Spleen (tissue), 11 donors: Measurements from ENCODE around the gene NTN4. TPM values are rescaled to one million over a fixed set of nuclear protein-coding genes. Genes with fewer than 3 reads are reported as not detected.

Experiments
- DNase-seq: peaks from one replicate; pipeline ENCODE4 v3.0.0-alpha.2; 2020
- H3K27ac ChIP-seq, 8 donors: fragments of 200-600 bp; sonication (generic) in 7 of 8; 1 replicate in 4 of 8; 2 replicates in 4 of 8; pipeline versions ENCODE4 v1.5.0 to v1.8.0; 2016 to 2021; ENCODE audit warnings: inconsistent platforms in 4 of 8, mild to moderate bottlenecking in 4 of 8, moderate library complexity in 1 of 8
- H3K27me3 ChIP-seq, 7 donors: fragments of 200-600 bp; sonication (generic) in 6 of 7; replicated peaks in 1 of 7; 1 replicate in 4 of 7; 2 replicates in 3 of 7; pipeline versions ENCODE4 v1.5.0 to v1.8.0; 2016 to 2021; ENCODE audit warnings: inconsistent platforms in 3 of 7, mild to moderate bottlenecking in 1 of 7
- H3K36me3 ChIP-seq, 6 donors: fragments of 200-600 bp; sonication (generic) in 5 of 6; 1 replicate in 4 of 6; 2 replicates in 2 of 6; pipeline versions ENCODE4 v1.5.0 to v1.8.0; 2016 to 2021; ENCODE audit warnings: inconsistent platforms in 2 of 6
- H3K4me1 ChIP-seq, 6 donors: fragments of 200-600 bp; sonication (generic) in 5 of 6; 1 replicate in 3 of 6; 2 replicates in 3 of 6; pipeline versions ENCODE4 v1.5.0 to v1.8.0; 2016 to 2021; ENCODE audit warnings: inconsistent platforms in 3 of 6
- H3K4me3 ChIP-seq, 8 donors: fragments of 200-600 bp; sonication (generic) in 7 of 8; 1 replicate in 4 of 8; 2 replicates in 4 of 8; pipeline versions ENCODE4 v1.5.0 to v1.8.0; 2016 to 2021; ENCODE audit warnings: inconsistent platforms in 4 of 8, mild to moderate bottlenecking in 4 of 8, moderate library complexity in 2 of 8
- H3K9me3 ChIP-seq, 8 donors: fragments of 200-600 bp; sonication (generic) in 7 of 8; 1 replicate in 4 of 8; 2 replicates in 4 of 8; pipeline versions ENCODE4 v1.5.0 to v1.8.0; 2016 to 2021; ENCODE audit warnings: inconsistent platforms in 4 of 8
- POLR2A ChIP-seq, 3 donors: fragments of 450-650 bp; IDR thresholded peaks; one replicate each; pipeline ENCODE4 v1.5.1; 2017; ENCODE audit warnings: antibody characterized with exemption in 3 of 3, mild to moderate bottlenecking in 1 of 3
- POLR2AphosphoS5 ChIP-seq, 3 donors: sonication (generic); formaldehyde crosslinking; IDR thresholded peaks; one replicate each; pipeline ENCODE4 v1.5.1; 2017; ENCODE audit warnings: antibody characterized with exemption in 3 of 3
- WGBS, 5 donors: extraction: QIAGEN DNeasy Blood & Tissue Kit in 3 of 5; methylation state at CpG; one replicate each; pipeline versions ENCODE4 v1.1.5 to v1.1.7; 2013 to 2018; 5-methylcytosine and 5-hydroxymethylcytosine counted together
- intact Hi-C: fragments of 100-400 bp; cut with DNase I; formaldehyde crosslinking; loops from one replicate; pipeline ENCODE4 v1.15.0; 2023; ENCODE audit warnings: low total_unique reads
- polyA plus RNA-seq, 3 donors: library from polyadenylated mRNA; stranded (reverse); fragments of 200-250 nt; gene quantifications; one replicate each; pipeline ENCODE4 v1.2.1, GENCODE V29; 2013
- total RNA-seq, 7 donors: library from RNA; depleted of rRNA in 3 of 7; stranded (reverse); fragments of >200 nt in 3 of 7; fragmentation: NEBNext Ultra II Directional in 4 of 7; extraction: Animal tissue kit (Norgen Biotek cat#: 25700) in 4 of 7; gene quantifications; one replicate each; pipeline versions ENCODE4 v1.1.0 to v1.2.1, GENCODE V29; 2016 to 2021
- TF ChIP-seq, protein P1 (sequence below), 11 experiments: fragments of 200-600 bp in 7 of 11; fragments of 450-650 bp in 4 of 11; sonication (generic) in 4 of 11; IDR thresholded peaks in 8 of 11; conservative IDR thresholded peaks in 3 of 11; 1 replicate in 7 of 11; 2 replicates in 4 of 11; pipeline versions ENCODE4 v1.4.0 to v1.8.0; 2016 to 2021; ENCODE audit warnings: antibody characterized with exemption in 11 of 11, inconsistent platforms in 4 of 11, mild to moderate bottlenecking in 1 of 11
- donor health status: healthy with polysubstance abuse.
- donor health status: DM: no; HTN: no; CAD: no; lungs with moderate emphysema.
- donor health status: DM: no; HTN: no; CAD: no.
- donor health status: Bipolar disorder and iron deficiency.
- donor health status: healthy.
- donor health status: DM: no; HTN: no; CAD: no.
- donor health status: DM: yes; HTN: yes; CAD: no.

The NTN4 gene
- total and polyA plus RNA-seq, 10 donors = 17.6 to 482 (median 292) TPM

DNA sequence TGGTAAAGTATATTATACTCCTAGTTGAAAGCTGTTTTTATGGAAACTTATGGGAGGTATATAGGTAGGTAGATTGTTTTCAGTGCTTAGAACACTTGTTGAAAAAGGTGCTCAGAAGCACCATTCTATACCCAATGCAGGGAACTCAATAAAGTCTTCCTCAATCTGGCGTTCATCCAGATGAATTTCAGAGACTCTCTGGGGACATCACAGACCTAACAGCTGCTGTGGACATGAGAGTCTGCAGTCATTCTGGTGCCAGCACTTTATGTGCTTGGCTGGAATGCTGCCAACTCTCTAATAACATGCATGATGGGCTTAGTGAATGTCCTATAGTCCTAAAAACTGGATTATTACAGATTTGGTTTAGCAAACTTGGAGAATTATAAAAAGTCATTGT, 115.9 kb downstream of the NTN4 start:
- TF ChIP-seq, protein P1, sequence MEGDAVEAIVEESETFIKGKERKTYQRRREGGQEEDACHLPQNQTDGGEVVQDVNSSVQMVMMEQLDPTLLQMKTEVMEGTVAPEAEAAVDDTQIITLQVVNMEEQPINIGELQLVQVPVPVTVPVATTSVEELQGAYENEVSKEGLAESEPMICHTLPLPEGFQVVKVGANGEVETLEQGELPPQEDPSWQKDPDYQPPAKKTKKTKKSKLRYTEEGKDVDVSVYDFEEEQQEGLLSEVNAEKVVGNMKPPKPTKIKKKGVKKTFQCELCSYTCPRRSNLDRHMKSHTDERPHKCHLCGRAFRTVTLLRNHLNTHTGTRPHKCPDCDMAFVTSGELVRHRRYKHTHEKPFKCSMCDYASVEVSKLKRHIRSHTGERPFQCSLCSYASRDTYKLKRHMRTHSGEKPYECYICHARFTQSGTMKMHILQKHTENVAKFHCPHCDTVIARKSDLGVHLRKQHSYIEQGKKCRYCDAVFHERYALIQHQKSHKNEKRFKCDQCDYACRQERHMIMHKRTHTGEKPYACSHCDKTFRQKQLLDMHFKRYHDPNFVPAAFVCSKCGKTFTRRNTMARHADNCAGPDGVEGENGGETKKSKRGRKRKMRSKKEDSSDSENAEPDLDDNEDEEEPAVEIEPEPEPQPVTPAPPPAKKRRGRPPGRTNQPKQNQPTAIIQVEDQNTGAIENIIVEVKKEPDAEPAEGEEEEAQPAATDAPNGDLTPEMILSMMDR (IDR thresholded peaks at IDR 0.05 in 8 of 11, conservative IDR thresholded peaks at IDR 0.05 in 3 of 11) = no peak
- TF ChIP-seq POLR2A (IDR thresholded peaks at IDR 0.05) (no peak), POLR2AphosphoS5 (IDR thresholded peaks at IDR 0.05) (peak in 1 of 3 donors; percentile 23)
- intact Hi-C loops = no loop called here
- Histone ChIP-seq H3K36me3 (peaks cover 0 to 32% (median 2%) of the 10 kb centered on the region in 6 donors), H3K4me1 (peaks cover 0 to 19% (median 7%) of the 10 kb centered on the region in 6 donors), H3K27me3 (no peaks in the 10 kb centered on the region), H3K9me3 (peaks cover 0 to 7% (median 0%) of the 10 kb centered on the region in 8 donors), H3K27ac (peak overlapping the region in 6 of 8 donors; percentile 6 to 63 (median 24)), H3K4me3 (no peak overlapping the region)
- WGBS, 5 donors = 32 to 68% (median 58%) methylated on average over 1 of the region's 1 CpG
- no peak for DNase-seq

DNA sequence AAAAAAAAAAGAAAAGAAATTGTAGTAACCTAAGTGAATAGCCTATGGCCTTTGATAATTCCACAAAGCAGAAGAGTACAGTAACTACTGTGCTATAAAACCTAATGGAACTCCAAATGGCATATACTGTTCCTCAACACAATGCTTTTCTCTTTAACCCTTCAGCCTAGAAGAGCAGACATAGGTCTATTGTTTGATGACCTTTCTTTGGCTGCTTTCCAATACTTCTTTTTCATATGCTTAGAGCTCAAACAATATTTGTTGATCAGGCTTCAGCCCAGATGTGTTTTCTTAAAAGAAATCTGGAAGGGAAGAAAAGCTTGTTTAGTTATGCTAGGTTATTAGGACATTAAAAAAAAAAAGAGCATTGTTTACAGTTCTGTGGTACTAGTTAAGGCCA, 116.4 kb downstream of the NTN4 start:
- TF ChIP-seq POLR2AphosphoS5 (IDR thresholded peaks at IDR 0.05) (no peak), POLR2A (IDR thresholded peaks at IDR 0.05) (no peak)
- TF ChIP-seq, protein P1 (IDR thresholded peaks at IDR 0.05 in 8 of 11, conservative IDR thresholded peaks at IDR 0.05 in 3 of 11) = no peak
- intact Hi-C loops = no loop called here
- no peak for DNase-seq
- Histone ChIP-seq H3K9me3 (peaks cover 0 to 7% (median 0%) of the 10 kb centered on the region in 8 donors), H3K36me3 (peaks cover 0 to 32% (median 4%) of the 10 kb centered on the region in 6 donors), H3K27ac (peak overlapping the region in 6 of 8 donors; percentile 6 to 63 (median 24)), H3K27me3 (no peaks in the 10 kb centered on the region), H3K4me1 (peaks cover 0 to 19% (median 7%) of the 10 kb centered on the region in 6 donors), H3K4me3 (no peak overlapping the region)

DNA sequence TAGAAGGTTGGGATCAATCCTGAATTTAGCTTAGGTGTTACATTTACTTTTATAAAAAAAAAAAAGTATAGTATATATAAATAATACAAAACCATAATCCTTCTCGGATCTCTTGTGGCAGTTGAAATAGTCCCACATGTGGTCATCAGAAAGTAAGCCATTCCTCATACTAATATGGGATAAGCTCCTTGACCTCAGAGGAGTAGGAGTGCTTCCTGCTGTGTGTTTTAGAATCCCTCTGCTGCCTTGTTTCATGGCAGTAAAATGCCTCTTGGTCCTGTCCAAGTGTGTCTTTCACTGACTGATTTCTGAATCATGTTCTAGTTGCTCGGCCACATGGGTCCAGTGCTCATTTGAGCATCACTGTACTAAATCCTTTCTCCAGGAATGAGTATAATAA, 117.0 kb downstream of the NTN4 start:
- H3K4me1 ChIP-seq = peaks cover 0 to 19% (median 7%) of the 10 kb centered on the region in 6 donors
- intact Hi-C loops = no loop called here
- no peak overlapping the region for H3K4me3 ChIP-seq
- H3K27me3 ChIP-seq = no peaks in the 10 kb centered on the region
- peak overlapping the region in 7 of 8 donors; percentile 1 to 63 (median 20) for H3K27ac ChIP-seq
- whole genome bisulfite sequencing, 5 donors = 63 to 86% (median 81%) methylated on average over 2 of the region's 2 CpGs
- peaks cover 0 to 37% (median 4%) of the 10 kb centered on the region in 6 donors for H3K36me3 ChIP-seq
- TF ChIP-seq POLR2A (IDR thresholded peaks at IDR 0.05) (no peak), POLR2AphosphoS5 (IDR thresholded peaks at IDR 0.05) (no peak)
- TF ChIP-seq, protein P1 (IDR thresholded peaks at IDR 0.05 in 8 of 11, conservative IDR thresholded peaks at IDR 0.05 in 3 of 11) = no peak
- H3K9me3 ChIP-seq = peaks cover 0 to 4% (median 0%) of the 10 kb centered on the region in 8 donors
- no peak for DNase-seq

DNA sequence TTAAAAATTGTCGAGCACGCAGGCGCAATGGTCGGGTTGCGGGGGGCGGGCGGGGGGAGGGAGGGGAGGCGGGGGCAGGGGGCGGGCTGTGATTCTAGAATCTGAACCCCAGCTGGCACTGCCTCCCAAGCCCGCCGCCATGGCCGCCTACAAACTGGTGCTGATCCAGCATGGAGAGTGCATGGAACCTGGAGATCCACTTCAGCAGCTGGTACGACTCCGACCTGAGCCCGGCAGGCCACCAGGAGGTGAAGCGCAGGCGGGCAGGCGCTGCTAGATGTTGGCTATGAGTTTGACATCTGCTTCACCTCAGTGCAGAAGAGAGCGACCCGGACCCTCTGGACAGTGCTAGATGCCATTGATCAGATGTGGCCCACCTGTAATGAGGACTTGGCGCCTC, 118.4 kb downstream of the NTN4 start:
- intact Hi-C loops = no loop called here
- H3K4me1 ChIP-seq = peaks cover 0 to 19% (median 7%) of the 10 kb centered on the region in 6 donors
- WGBS, 5 donors = 88 to 98% (median 95%) methylated on average over 20 to 21 of the region's 21 CpGs
- DNase-seq = no peak
- H3K4me3 ChIP-seq = no peak overlapping the region
- H3K9me3 ChIP-seq = no peaks in the 10 kb centered on the region
- H3K36me3 ChIP-seq = peaks cover 0 to 39% (median 4%) of the 10 kb centered on the region in 6 donors
- TF ChIP-seq POLR2A (IDR thresholded peaks at IDR 0.05) (no peak), POLR2AphosphoS5 (IDR thresholded peaks at IDR 0.05) (peak in 2 of 3 donors; percentile 41 to 60)
- peak overlapping the region in 4 of 8 donors; percentile 1 to 63 (median 32) for H3K27ac ChIP-seq
- no peaks in the 10 kb centered on the region for H3K27me3 ChIP-seq
